Keratinocyte (primary cell): ENCODE results near the gene SMG6.

Experiments used
- CTCF ChIP-seq, 3 experiments: IDR thresholded peaks in 1 of 3; conservative IDR thresholded peaks in 1 of 3; optimal IDR thresholded peaks in 1 of 3; 2 replicates in 2 of 3; 3 replicates in 1 of 3; pipeline versions ENCODE3 to v1.5.1; 2011; ENCODE audit warnings: low read length in 3 of 3, mild to moderate bottlenecking in 3 of 3, moderate library complexity in 2 of 3, control low read depth in 1 of 3, inconsistent platforms in 1 of 3; ENCODE audit not compliant: insufficient read depth in 2 of 3; ENCODE audit errors: extremely low read depth in 1 of 3
- EZH2 ChIP-seq: IDR thresholded peaks from one replicate; pipeline ENCODE4 v1.6.1; 2012; ENCODE audit warnings: inconsistent platforms, mild to moderate bottlenecking, low read length, moderate library complexity

GRCh38 chr17:2336852-2337543 lies 33.4 kb upstream of the SMG6 start, which contains the start of gene SGSM2:
- no peak for TF ChIP-seq CTCF (optimal IDR thresholded peaks at IDR 0.05 in 1 of 3, IDR thresholded peaks at IDR 0.05 in 1 of 3, conservative IDR thresholded peaks at IDR 0.05 in 1 of 3; ENCODE audit: extremely low read depth in 1 of 3, insufficient read depth in 2 of 3, low read length in 3 of 3)
- TF ChIP-seq EZH2: no peak
